Measurements from ENCODE around the gene TCL1A. TPM values are rescaled to one million over a fixed set of nuclear protein-coding genes. Genes with fewer than 3 reads are reported as not detected.

Gene TCL1A
- total RNA-seq, 4 donors from 2014 or later = not detected

GRCh38 chr14:95700221-95700976 is 13.5 kb downstream of the TCL1A start:
- WGBS, 2 donors = 49 to 51% methylated on average over 5 of the region's 5 CpGs
- TF ChIP-seq POLR2A (IDR thresholded peaks at IDR 0.05) = no peak
- no peak for TF ChIP-seq EP300 (IDR thresholded peaks at IDR 0.05)
- TF ChIP-seq CTCF (IDR thresholded peaks at IDR 0.05) = no peak
- Histone ChIP-seq H3K4me3 (no peak overlapping the region), H3K27ac (no peak overlapping the region), H3K9me3 (no peaks in the 10 kb centered on the region), H3K4me1 (no peaks in the 10 kb centered on the region), H3K36me3 (no peaks in the 10 kb centered on the region), H3K27me3 (peaks cover 0 to 24% of the 10 kb centered on the region in 2 donors)
- DNase-seq (ENCODE audit: low spot score in 2 of 2) = no peak

- Histone ChIP-seq H3K27me3 (peaks cover 0 to 26% of the 10 kb centered on the region in 2 donors), H3K4me1 (no peaks in the 10 kb centered on the region), H3K36me3 (no peaks in the 10 kb centered on the region), H3K4me3 (no peak overlapping the region), H3K9me3 (no peaks in the 10 kb centered on the region), H3K27ac (no peak overlapping the region)
- 50 to 61% methylated on average over 5 of the region's 5 CpGs for WGBS, 2 donors
- DNase-seq (ENCODE audit: low spot score in 2 of 2) = no peak
- TF ChIP-seq CTCF (IDR thresholded peaks at IDR 0.05) = no peak
- no peak for TF ChIP-seq EP300 (IDR thresholded peaks at IDR 0.05)
- TF ChIP-seq POLR2A (IDR thresholded peaks at IDR 0.05) = no peak
Observed at GRCh38 chr14:95699412-95699811, 14.5 kb downstream of the TCL1A start.

GRCh38 chr14:95698287-95698686 is 15.6 kb downstream of the TCL1A start:
- H3K4me1 ChIP-seq = no peaks in the 10 kb centered on the region
- no peaks in the 10 kb centered on the region for H3K36me3 ChIP-seq
- no peaks in the 10 kb centered on the region for H3K9me3 ChIP-seq
- DNase-seq (ENCODE audit: low spot score in 2 of 2) = no peak
- TF ChIP-seq CTCF (IDR thresholded peaks at IDR 0.05) (no peak), EP300 (IDR thresholded peaks at IDR 0.05) (no peak), POLR2A (IDR thresholded peaks at IDR 0.05) (no peak)
- no peak overlapping the region for H3K4me3 ChIP-seq
- H3K27ac ChIP-seq = no peak overlapping the region
- peaks cover 0 to 26% of the 10 kb centered on the region in 2 donors for H3K27me3 ChIP-seq

DNA sequence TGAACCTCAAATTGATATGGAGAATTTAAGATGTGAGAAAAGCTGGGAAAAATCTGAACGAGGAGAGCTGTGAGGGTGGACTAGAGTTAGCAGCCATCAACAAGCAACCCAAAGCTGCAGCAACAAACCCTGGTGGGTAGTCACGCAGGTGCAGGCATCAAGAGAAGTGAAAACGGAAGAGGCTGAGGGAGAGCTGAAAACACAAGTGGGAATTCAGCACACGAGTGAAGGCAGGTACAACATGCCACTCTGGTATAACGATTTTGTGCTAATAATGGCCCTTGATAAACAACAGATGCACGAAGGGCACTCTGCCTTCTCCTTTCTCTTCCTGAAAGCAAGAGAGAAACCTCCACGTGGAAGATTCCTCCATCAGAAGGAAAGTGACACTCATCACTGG is 16.2 kb downstream of the TCL1A start:
- H3K27me3 ChIP-seq = peaks cover 0 to 26% of the 10 kb centered on the region in 2 donors
- no peak overlapping the region for H3K27ac ChIP-seq
- H3K9me3 ChIP-seq = no peaks in the 10 kb centered on the region
- TF ChIP-seq CTCF (IDR thresholded peaks at IDR 0.05) (no peak), POLR2A (IDR thresholded peaks at IDR 0.05) (no peak), EP300 (IDR thresholded peaks at IDR 0.05) (no peak)
- H3K4me1 ChIP-seq = no peaks in the 10 kb centered on the region
- DNase-seq (ENCODE audit: low spot score in 2 of 2) = no peak
- WGBS, 2 donors = 42 to 50% methylated on average over 7 of the region's 7 CpGs
- no peaks in the 10 kb centered on the region for H3K36me3 ChIP-seq
- no peak overlapping the region for H3K4me3 ChIP-seq

DNA sequence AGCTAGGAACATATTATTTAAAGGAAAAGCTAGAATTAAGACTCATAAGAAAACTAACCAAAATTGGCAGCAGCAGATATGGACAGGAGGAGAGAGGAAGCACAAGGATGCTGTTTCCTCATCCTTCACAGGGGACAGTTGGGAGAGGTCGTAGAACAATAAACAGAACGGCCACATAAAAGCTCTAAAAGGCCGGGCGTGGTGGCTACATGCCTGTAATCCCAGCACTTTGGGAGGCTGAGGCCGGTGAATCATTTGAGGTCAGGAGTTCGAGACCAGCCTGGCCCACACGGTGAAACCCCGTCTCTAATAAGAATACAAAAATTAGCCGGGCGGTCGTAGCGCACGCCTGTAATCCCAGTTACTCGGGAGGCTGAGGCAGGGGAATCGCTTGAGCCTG is 17.2 kb downstream of the TCL1A start:
- H3K4me1 ChIP-seq = no peaks in the 10 kb centered on the region
- no peak for DNase-seq (ENCODE audit: low spot score in 2 of 2)
- peaks cover 0 to 16% of the 10 kb centered on the region in 2 donors for H3K27me3 ChIP-seq
- no peaks in the 10 kb centered on the region for H3K36me3 ChIP-seq
- no peak for TF ChIP-seq POLR2A (IDR thresholded peaks at IDR 0.05)
- TF ChIP-seq CTCF (IDR thresholded peaks at IDR 0.05) = no peak
- TF ChIP-seq EP300 (IDR thresholded peaks at IDR 0.05) = no peak
- H3K9me3 ChIP-seq = no peaks in the 10 kb centered on the region
- 55 to 56% methylated on average over 15 of the region's 15 CpGs for WGBS, 2 donors
- no peak overlapping the region for H3K27ac ChIP-seq
- no peak overlapping the region for H3K4me3 ChIP-seq
